Liver (tissue), 3 donors: ENCODE results near the gene BIRC3.

Source experiments
- ATF3 ChIP-seq: IDR thresholded peaks from 2 replicates; pipeline ENCODE4 v1.6.1; 2016; ENCODE audit warnings: antibody characterized with exemption
- CTCF ChIP-seq: fragments of 150-350 bp; IDR thresholded peaks from 2 replicates; pipeline ENCODE4 v1.5.1; 2017; ENCODE audit warnings: improper control_type of control experiment, low read depth, low read length; ENCODE audit not compliant: missing input control
- EGR1 ChIP-seq, 2 donors: IDR thresholded peaks; 2 replicates each; pipeline ENCODE4 v1.6.1; 2016 to 2018; ENCODE audit warnings: antibody characterized with exemption in 2 of 2, low read depth in 2 of 2
- GABPA ChIP-seq, 2 donors: IDR thresholded peaks in 1 of 2; conservative IDR thresholded peaks in 1 of 2; 2 replicates each; pipeline ENCODE4 v1.6.1; 2016; ENCODE audit warnings: antibody characterized with exemption in 2 of 2, mild to moderate bottlenecking in 1 of 2, moderate library complexity in 1 of 2
- JUND ChIP-seq, 2 donors: IDR thresholded peaks; 2 replicates each; pipeline ENCODE4 v1.6.1; 2016; ENCODE audit warnings: antibody characterized with exemption in 2 of 2
- MAX ChIP-seq: IDR thresholded peaks from 2 replicates; pipeline ENCODE4 v1.6.1; 2016; ENCODE audit warnings: antibody characterized with exemption
- RAD21 ChIP-seq, 2 donors: IDR thresholded peaks; 2 replicates each; pipeline ENCODE4 v1.6.1; 2016; ENCODE audit warnings: antibody characterized with exemption in 2 of 2, mild to moderate bottlenecking in 2 of 2
- RXRA ChIP-seq, 2 donors: IDR thresholded peaks; 2 replicates each; pipeline ENCODE4 v1.6.1; 2017 to 2018; ENCODE audit warnings: antibody characterized with exemption in 2 of 2, mild to moderate bottlenecking in 1 of 2
- TAF1 ChIP-seq: conservative IDR thresholded peaks from 2 replicates; pipeline ENCODE4 v1.6.1; 2016; ENCODE audit warnings: antibody characterized with exemption, mild to moderate bottlenecking
- ZBTB33 ChIP-seq: IDR thresholded peaks from 2 replicates; pipeline ENCODE4 v1.6.1; 2016; ENCODE audit warnings: antibody characterized with exemption
- donor health status: healthy.
- donor health status: healthy.

- no peak for TF ChIP-seq CTCF
- TF ChIP-seq MAX, result no peak
- no peak for TF ChIP-seq ATF3
- no peak for TF ChIP-seq RAD21 (IDR thresholded peaks at IDR 0.05)
- TF ChIP-seq EGR1 (IDR thresholded peaks at IDR 0.05; ENCODE audit: low read depth in 2 of 2), result no peak
- no peak for TF ChIP-seq TAF1
- no peak for TF ChIP-seq GABPA (IDR thresholded peaks at IDR 0.05 in 1 of 2, conservative IDR thresholded peaks at IDR 0.05 in 1 of 2)
- TF ChIP-seq JUND (IDR thresholded peaks at IDR 0.05), result no peak
- no peak for TF ChIP-seq RXRA (IDR thresholded peaks at IDR 0.05)
- TF ChIP-seq ZBTB33, result no peak
Measured at GRCh38 chr11:102306048-102306597, 11.2 kb upstream of the BIRC3 start.
